Measurements from ENCODE around the gene URB1.

DNA sequence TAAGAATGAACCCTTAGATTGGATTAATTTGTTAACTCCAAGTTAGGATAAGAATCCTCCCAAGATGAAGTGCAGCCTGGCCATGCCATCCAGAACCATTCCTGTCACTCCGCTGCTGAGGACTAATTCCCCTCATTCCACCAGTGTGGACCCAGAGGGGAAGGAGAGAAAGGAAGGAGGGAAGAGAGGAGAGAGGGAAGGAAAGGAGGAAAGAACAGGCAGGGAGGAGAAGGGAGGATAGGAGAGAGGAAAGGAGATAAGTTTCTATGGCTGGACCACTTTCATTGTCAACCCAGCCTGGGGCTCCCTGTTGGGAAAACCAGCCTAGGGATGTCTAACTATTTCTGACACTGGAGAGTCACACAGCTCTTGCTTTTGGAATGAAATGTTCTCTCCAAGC, 89.4 kb downstream of the URB1 start:
- TF ChIP-seq, protein P1, sequence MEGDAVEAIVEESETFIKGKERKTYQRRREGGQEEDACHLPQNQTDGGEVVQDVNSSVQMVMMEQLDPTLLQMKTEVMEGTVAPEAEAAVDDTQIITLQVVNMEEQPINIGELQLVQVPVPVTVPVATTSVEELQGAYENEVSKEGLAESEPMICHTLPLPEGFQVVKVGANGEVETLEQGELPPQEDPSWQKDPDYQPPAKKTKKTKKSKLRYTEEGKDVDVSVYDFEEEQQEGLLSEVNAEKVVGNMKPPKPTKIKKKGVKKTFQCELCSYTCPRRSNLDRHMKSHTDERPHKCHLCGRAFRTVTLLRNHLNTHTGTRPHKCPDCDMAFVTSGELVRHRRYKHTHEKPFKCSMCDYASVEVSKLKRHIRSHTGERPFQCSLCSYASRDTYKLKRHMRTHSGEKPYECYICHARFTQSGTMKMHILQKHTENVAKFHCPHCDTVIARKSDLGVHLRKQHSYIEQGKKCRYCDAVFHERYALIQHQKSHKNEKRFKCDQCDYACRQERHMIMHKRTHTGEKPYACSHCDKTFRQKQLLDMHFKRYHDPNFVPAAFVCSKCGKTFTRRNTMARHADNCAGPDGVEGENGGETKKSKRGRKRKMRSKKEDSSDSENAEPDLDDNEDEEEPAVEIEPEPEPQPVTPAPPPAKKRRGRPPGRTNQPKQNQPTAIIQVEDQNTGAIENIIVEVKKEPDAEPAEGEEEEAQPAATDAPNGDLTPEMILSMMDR (IDR thresholded peaks at IDR 0.05; ENCODE audit: low read length): no peak
- no peak for TF ChIP-seq EZH2 (IDR thresholded peaks at IDR 0.05; ENCODE audit: borderline replicate concordance, low read length)
